Epithelial cell of esophagus (primary cell): ENCODE measurements around the gene TNFRSF4.

Experiments
- DNase-seq: peaks from one replicate; pipeline ENCODE4 v3.0.0; 2010; ENCODE audit warnings: low read depth
- H3K4me3 ChIP-seq: 2 replicates; pipeline ENCODE4 v1.5.1; 2011; ENCODE audit warnings: mild to moderate bottlenecking, low read length, control low read depth
- CTCF ChIP-seq: IDR thresholded peaks from 2 replicates; pipeline ENCODE4 v1.5.1; 2011; ENCODE audit warnings: low read depth, mild to moderate bottlenecking, low read length, control low read depth, inconsistent platforms; ENCODE audit not compliant: insufficient read depth; ENCODE audit errors: missing control alignments

TNFRSF4 gene

GRCh38 chr1:1217621-1218523 lies 3.9 kb upstream of the TNFRSF4 start:
- H3K4me3 ChIP-seq: no peak overlapping the region
- DNase-seq: peak; percentile 84
- no peak for TF ChIP-seq CTCF

- no peak for DNase-seq
- H3K4me3 ChIP-seq: no peak overlapping the region
- no peak for TF ChIP-seq CTCF
These were observed 3.0 kb upstream of the TNFRSF4 start for GRCh38 chr1:1216770-1217620.

GRCh38 chr1:1215881-1216605 lies 2.1 kb upstream of the TNFRSF4 start:
- no peak for TF ChIP-seq CTCF
- no peak overlapping the region for H3K4me3 ChIP-seq
- DNase-seq: no peak

GRCh38 chr1:1215080-1215676 lies 1.2 kb upstream of the TNFRSF4 start:
- TF ChIP-seq CTCF: no peak
- DNase-seq: no peak
- no peak overlapping the region for H3K4me3 ChIP-seq

DNA sequence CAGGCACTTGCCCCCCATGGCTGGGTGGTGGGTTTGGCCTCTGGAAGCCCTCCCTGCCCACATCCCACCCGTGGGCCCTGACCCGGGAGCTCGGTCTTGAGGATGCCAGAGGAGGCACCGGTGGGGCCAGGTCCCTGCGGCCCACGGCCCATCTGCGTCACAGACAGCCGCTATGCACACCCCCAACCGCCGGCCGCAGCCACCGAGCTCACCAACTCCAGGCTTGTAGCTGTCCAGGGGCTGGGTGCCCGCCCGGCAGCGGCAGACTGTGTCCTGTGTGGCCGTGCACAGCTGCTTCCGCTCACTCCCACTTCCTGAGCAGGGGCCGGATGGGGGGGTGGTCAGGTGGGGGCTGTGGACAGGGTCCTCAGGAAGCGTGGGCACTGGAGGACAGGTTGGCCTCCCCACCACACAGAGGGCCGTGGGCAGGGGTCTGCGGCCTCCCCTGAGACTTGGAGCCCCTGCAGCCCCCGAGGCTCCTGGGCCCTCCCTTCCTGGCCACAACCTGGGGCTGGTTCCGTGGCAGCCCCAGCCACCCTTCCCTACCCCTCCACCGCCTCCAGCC lies 1.1 kb downstream of the TNFRSF4 start:
- no peak for TF ChIP-seq CTCF
- DNase-seq: no peak
- H3K4me3 ChIP-seq: no peak overlapping the region
